GM19023 (cell line): ENCODE results near the gene FHOD3.

ENCODE experiments used
- ATAC-seq: cut with Tn5 transposase; IDR thresholded peaks from one replicate; pipeline ENCODE4 v1.9.1; 2021; ENCODE audit warnings: mild to moderate bottlenecking, moderate library complexity; ENCODE audit not compliant: unreplicated experiment

FHOD3 gene

DNA sequence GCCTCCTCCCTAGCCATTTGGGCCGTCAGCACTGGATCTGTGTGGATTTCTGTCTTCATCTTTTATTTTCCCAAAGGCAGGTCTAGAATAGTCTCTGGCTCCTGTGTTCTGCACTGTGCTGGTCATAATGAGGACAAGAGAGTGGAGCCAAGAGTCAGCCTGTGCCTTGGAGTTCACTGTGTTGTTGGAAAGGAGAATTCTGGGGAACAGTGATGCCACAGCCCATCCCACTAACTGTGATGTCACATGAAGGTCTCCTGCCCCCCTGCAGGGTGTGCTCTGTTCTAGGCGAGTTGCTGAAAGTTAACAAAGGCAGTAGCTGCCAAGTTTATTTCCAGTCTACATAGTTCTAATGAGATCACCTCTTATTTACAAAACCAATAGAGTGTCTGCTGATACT lies 282.8 kb downstream of the FHOD3 start:
- no peak for ATAC-seq

DNA sequence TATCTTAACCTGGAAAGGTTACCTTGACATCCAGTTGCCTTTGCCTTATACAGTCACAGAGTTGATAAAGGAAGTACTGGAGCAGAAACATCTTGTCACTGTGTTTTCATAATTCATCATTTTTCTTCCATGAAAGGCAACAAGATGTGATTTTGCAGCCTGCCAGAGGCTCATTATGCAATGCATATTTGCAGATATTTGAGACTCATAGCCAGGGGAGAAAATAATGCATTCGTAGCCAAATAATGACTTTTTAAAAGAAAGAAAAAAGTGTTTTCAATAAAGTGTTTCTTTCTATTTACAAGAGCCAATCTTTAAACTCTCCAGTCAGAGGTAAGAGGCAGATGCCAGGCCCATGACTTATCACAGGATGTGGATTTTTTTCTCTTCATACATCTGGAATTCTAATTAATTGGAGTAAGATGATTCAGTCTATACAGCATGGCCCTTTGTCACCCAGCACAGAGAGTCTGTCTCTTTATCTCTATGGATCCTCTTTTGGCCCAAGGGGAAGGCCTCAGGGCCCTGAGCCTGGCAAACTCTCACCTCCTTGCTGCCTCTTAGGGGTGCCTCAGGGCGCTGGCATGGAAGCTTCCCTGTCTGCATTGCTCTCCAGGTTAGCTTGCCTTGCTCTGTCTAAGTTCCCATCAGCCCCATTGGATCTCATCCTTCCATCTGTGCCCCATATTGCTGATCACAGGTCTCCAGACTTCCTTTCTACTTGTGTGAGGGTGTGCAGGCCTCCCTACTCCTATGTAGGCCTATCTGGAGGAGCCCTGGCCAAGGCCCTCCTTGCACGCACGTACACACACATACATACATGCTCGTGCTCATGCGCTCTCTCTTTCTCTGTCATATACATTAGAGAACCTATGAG lies 283.6 kb downstream of the FHOD3 start:
- no peak for ATAC-seq

DNA sequence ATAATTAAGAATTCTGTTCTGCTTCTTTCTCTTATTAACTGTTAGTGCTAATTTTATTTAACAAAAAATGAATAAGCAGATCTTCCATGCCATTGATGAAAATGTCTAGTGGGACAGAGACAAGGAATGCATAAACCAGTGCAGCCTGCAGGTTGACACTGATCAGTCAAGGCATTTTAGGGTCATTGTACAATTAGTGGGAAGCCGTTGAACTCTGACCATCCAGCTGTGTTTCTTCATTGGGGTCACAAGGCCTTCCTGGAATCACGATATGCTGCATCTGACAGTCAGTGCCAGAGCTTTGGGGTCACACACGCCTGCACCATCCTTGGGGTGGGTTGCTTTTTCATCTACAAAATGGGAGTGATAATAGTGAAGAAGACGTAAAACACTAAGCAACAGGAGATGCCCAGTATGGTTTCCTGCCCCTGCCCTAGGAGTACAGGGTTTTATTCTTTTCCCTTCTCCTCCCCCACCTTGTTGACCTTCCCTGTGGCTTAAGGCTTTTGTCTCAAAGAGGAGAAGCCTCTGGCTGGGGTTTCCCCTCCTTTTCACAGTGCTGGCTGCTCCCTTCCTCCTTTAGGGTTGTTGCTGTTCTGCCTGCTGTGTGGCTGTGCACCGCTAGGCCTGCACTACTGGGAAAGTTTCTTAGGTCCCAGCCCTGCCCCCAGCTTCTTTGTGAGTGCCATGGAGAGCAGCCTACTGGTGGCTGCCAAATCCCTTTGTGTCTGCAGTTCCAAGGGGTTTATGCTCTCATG lies 285.7 kb downstream of the FHOD3 start:
- ATAC-seq, result peak; percentile 67

DNA sequence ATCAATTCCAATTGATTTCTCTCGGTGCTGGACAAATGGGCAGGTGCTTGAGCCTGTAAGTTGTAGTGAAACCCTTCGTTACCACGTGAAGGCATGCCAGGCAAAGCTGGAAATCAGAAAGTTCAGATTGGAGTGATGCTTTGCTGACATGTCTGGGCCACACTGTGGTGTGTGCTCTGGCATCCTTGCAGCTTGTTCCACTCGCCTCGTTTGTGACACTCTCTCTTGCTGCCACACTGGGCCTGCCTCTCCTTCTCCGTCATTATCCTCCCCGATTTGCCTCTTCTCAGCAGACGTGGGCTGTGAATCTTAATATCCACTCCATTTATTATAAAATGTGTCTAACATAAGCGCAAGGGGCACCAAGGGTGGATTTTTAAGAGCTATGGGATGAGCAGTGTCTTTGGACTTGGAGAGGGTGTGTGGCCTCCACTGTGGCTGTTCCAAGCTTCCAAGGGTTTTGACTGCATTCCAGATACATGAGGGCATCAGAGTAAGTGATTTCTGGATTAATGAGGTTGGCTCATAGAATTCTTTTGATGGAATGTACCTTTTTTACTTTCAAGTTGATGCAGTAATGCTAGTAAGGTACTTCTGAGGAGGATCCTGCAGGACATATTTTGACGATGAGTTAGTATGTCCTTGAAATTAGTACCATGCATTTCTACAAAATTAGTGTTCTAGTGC lies 292.5 kb downstream of the FHOD3 start:
- no peak for ATAC-seq

DNA sequence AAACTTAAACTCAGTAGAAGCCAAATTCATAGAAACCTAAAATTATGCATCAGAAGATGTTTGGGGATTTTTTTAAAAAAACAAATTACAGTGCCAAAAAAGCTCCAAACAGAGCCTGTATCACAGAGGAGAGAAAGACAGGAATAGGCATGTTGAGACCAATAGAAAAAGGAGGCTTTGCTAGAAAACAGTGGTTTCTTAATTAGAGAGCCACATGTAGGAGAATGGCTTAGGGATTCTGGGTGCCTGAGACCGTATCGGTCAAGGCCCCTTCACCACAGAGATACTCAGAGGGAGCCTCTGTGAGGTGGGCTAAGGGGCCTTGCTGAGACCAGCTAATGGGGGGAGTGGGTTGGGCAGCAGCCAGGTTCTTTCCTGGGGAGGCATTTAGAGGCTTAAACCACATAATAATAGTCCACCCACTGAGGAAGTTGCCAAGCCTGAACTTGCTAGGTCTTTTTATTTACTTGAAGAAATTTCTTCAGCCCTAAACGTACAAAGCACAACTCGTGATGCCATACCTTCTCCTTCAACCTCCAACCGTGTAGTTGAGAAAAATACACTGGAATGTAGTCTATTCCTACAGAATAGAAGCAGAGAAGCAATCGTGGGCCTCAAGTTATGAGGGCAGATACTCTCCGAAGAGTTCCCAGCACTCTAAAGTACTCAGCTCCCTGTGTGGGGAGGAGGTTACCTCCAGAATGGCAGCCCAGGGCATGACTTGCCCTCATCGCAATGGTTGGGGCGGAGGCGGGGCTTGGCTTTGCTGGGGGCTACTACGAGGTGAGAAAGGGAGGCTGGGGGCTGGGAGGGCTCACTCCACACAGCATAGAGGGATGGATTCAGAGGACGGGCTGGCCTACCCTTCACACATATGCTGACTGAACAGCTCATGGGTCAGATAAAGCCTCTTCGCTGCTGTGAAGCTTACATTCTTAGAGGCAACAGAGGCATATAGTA lies 293.4 kb downstream of the FHOD3 start:
- no peak for ATAC-seq

DNA sequence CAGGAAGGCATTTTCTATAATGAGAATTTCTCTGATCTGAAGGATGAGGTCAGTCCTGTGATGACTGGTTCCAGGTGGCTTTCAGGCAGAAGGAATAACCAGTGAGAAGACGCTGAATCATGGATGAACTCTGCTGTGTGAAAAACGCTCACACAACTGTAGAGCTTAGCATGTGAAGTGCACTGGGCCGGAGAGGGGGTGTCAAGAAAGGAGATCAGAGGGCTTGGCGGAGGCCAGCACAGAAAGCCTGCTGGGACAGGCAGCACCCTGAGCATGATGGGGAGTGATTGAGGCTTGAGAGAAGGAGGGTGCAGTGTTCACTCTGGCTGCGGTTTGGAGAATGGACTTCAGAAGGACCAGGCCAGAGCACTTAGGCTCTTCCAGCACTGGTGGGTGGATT lies 294.8 kb downstream of the FHOD3 start:
- no peak for ATAC-seq

DNA sequence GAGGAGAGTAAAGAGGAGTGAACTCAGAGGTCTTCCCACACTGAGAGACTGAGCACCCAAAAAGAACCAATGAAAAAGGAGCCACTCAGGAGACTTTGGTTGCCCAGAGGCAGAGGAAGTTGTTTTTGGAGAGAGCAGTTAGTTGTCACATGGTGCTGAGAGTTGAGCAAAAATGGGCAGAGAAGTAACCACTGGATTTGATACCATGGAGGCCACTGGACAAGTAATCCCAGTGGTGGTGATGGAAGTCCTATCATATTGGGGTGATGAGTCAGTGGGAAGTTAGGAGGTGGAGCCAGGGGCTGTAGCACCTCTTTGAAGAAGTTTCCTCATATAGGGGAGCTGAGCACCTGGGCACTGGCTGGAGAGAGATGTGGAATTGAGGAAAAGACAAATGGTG lies 295.5 kb downstream of the FHOD3 start:
- no peak for ATAC-seq

DNA sequence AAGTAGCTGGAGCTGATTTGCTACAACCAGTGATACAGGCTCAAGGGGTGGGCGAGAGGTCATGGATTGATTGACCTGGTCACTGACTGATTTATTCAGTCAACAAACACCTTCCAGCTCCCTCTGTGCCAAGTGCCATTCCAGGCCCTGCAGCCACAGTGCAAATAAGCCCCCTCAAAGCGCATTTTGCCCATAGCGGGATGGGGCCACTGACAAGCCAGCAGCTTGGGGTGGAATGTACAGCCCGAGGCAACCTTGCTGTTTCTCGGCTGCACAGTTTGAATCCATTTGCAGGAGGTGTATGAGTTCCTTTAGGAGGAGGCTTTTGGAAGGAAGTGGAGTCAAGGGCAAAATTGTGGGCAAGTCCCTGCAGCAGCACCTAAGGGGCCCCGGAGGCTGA lies 296.1 kb downstream of the FHOD3 start:
- ATAC-seq, result no peak

DNA sequence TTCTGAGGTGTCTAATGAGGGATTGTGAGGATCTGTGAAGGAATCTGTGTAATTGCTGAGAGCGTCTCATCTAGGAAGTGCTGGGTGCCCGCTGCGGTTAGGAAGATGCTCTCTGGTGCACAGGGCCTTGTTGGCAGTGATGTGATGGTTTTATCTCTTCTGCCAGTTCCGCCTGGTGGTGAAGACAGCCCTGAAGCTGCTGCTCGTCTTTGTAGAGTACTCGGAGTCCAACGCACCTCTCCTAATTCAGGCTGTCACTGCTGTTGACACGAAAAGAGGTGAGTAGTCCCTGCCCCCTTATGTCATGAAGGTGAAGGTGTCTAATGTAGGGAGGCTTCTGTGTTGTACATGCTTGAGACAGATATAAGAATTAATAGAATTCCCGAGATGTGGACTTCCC lies 297.1 kb downstream of the FHOD3 start:
- ATAC-seq, result no peak

DNA sequence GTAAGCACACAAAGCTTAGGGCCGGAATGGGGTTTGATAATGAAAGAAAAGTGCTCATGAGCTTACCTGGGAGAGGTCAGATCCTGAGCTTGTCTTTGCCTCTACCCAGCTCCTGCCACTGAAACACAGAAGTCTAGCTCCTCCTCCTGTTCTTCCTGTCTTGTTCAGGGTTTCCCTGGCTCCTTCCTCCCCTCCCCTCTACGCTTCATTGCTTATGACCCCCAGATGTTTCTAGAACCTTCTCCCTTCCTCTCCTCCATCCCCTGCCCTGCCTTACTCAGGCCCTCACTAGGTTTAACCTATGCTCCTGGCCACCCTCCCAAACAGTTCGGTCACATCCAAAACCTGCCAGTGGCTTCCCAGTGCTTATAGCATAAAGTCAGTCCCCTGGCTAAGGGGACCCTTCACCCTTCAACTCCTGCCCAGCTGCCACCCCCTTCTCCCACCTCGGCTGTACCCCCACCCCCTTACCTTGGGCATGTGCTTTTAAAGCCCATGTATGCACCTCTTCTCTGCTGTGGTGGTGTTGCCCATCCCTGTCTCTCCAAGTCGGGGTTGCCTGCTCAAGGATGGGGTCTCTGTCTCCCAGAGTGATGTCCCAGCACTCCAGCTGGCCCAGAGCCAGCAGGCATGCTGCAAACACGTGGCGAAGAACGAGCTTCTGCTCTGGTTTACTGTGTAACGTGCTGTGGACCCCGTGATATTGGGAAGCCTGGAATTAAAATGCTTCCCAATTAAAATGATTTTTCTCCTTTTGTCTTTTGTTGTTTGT lies 297.7 kb downstream of the FHOD3 start:
- ATAC-seq, result no peak

DNA sequence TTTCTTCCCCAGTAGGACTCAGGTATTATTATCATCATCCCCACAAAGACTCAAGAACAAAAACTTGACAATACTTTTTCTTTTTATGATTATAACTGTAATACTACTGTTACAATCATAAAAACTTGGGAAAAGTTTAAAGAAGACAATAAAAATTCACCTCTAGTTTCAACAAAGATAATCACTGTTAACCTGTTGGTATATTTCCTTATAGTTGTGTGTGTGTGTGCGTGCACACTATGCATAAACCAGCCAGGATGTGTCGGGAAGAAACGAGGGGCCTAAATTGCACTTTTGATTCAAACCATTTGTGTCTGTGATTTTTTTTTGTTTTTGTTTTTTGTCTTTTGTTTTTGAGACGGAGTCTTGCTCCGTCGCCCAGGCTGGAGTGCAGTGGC lies 298.3 kb downstream of the FHOD3 start:
- ATAC-seq, result no peak

DNA sequence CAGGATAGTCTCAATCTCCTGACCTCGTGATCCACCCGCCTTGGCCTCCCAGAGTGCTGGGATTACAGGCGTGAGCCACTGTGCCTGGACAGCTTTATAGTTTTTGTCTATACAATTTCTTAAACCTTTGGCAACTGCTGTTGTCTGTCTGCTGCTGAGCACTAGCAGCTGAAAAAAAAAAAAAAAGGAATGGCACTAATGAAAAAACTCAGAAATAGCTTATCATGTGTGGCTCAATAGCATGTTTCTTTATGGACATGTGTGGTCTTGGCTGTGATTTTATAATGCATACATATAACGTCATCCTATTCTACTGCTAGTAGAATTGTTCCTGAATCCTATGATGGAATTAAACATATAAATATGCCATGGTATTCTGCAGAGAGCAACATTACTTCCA lies 300.1 kb downstream of the FHOD3 start:
- ATAC-seq, result no peak

DNA sequence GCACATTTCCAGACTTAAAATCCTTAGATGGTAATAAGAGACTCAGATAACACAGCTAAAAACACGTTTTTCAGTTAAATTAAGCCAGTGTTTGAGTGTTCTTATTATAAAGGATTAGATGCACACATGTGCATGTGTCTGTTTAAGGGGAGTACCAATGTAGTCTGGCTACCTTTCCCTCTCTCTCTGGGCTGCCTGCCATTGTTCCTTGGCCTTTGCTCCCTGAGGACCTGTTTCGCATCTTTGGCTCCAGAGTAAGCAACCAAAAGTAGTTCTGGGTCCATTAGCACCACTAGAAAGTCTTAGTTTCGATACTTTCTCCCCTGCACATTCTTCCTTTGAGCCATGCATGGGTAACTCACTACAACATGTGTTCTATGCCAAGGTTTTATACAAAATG lies 303.0 kb downstream of the FHOD3 start:
- no peak for ATAC-seq

DNA sequence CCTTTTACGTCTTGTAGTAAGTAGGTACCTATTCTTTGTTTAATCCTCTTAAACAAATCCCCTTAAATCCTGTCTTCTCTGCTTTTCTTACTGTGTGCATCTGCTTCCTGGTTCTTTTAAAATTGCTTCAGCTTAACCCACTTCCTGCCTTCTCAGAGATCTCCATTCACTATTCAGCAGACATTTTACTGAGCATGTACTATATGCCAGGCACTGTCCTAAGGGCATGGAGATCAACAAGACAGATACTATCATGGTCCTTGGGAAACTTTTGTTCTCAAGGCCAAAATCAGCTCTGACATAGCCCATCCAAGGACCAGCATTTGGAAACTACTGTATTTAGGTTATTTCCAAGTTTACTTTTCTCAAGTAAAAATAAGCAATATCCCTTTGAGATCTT lies 303.8 kb downstream of the FHOD3 start:
- no peak for ATAC-seq

DNA sequence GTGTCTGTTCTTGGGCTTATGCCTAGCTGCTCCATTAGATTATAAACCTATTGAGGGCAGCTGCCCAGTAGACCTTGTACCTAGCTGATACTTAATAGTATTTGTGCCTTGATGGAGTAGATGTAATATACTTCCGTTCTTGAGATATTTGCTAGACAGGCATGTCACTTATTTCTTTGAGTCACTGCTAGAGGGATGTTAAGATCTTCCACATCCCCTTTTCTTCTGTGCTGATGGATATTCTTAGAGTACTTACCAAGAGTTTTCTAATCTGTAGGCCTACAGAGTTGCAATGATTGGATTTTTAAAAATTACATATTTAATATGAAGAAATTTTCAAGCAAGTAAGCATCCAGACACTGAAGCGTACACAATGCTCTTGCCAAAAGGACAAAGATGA lies 304.6 kb downstream of the FHOD3 start:
- no peak for ATAC-seq

DNA sequence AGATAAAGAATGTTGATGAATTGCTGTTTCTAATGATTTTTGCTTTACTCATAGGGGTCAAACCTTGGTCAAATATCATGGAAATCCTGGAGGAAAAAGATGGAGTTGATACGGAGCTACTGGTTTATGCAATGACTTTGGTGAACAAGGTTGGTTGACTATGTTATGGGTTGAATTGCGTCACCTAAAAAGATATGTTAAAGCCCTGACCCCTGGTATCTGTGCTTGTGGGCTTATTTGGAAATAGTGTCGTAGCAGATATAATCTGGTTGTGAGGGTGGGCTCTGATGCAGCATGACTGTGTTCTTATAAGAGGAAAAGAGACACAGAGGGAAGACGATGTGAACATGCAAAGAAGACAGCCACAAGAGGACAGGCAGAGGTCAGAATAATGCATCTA lies 305.1 kb downstream of the FHOD3 start:
- ATAC-seq, result no peak

DNA sequence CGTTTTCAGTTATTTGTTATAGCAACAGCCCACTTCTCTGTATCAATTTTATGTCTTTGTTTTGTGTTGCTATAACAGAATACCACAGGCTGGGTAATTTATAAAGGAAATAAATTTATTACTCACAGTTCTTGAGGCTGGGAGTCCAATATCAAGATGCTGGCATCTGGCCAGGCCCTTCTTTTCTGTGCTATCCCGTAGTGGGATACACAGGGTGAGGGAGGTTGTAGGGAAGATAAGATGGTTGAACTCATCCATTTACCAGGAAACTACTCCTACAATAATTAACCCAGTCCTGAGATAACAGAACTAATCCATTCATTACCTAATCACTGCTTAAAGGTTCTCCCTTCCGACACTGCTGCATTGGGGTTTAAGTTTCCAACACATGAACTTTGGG lies 310.6 kb downstream of the FHOD3 start:
- no peak for ATAC-seq

DNA sequence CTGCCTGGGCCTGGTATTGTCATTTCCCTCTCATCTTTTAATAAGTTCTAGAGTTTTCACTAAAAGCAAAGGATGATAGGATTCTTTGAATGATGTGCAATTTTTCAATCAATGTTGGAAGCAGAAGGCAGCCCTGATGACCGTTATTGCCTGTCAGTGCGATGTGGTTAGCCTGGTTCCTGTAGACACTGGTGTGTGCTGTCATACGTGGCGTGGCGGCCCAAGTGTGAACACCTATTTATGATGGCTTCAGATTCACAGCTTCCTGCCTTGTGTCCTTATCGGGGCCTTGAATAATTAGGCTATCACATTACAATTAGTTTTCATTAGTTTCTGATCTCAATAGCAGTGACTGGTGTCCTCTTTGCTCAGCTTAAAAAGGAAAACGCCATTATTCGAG lies 312.7 kb downstream of the FHOD3 start:
- no peak for ATAC-seq

DNA sequence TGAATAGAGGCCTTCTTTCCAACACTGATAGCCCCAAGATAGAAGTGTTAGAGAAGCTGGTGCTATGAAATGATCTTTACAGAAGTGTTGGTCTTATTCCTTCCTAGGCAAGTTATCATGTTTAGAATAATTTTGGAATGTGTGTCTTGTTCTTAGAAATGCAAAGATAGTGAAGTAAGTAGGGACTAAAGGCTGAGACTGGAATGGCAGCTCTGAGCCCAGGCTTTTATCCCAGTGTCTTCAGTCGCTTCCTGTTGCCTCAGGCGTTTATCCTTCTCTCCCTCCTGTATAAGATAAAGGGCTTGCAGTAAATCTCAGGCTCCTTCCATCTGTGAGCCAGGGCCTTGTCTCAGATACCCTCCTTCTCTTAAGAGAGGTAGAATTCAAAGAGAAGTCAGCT lies 313.1 kb downstream of the FHOD3 start:
- no peak for ATAC-seq

DNA sequence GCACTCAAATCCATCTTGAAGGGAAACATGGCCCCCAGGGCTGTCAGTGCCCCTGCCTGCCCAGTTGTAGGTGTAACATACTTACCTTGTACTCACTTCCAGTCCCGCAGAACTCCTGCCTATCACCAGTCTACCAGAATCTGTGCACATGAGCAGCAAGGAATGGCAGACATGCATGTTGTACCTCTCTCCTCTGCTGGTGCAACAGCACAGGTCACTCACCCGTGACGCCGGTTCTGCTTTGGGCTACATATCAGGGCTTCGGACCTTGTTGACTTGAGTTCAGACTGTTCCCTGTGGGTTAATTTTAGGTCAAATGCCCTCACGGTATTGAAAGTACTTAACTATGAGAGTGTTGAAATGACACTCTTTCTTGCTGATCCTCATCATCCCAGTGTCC lies 315.6 kb downstream of the FHOD3 start:
- ATAC-seq, result no peak
